Psoas muscle (tissue), 8 donors: ENCODE results near the gene ITGB1BP2. TPM values are rescaled to one million over a fixed set of nuclear protein-coding genes. Genes with fewer than 3 reads are reported as not detected.
"Not testable (repeated sequence)": the region's sequence is repeated elsewhere in the genome, so short reads cannot be mapped to it uniquely, and the experiment has no call there.

ENCODE experiments used
- ATAC-seq, 4 donors: fragments of 200-7000 bp; cut with Tn5 transposase; one replicate each; pipeline ENCODE4 v1.9.1; 2020; ENCODE audit warnings: moderate library complexity in 3 of 4, mild to moderate bottlenecking in 2 of 4
- DNase-seq, 2 donors: peaks; one replicate each; pipeline ENCODE4 v3.0.0-alpha.2; 2020
- H3K27ac ChIP-seq: fragments of 200-600 bp; one replicate; pipeline ENCODE4 v1.8.0; 2022
- H3K27me3 ChIP-seq, 3 donors: fragments of 200-600 bp in 1 of 3; one replicate each; pipeline versions ENCODE4 v1.6.1 to v1.8.0; 2013 to 2022; ENCODE audit warnings: low read length in 2 of 3, mild to moderate bottlenecking in 2 of 3, moderate library complexity in 1 of 3; ENCODE audit not compliant: insufficient read depth in 3 of 3
- H3K36me3 ChIP-seq, 2 donors: fragments of 200-600 bp in 1 of 2; one replicate each; pipeline versions ENCODE4 v1.6.1 to v1.8.0; 2013 to 2022; ENCODE audit warnings: low read depth in 1 of 2, mild to moderate bottlenecking in 1 of 2, moderate library complexity in 1 of 2; ENCODE audit not compliant: insufficient read depth in 1 of 2
- H3K4me1 ChIP-seq: fragments of 200-600 bp; one replicate; pipeline ENCODE4 v1.8.0; 2022
- H3K4me3 ChIP-seq: fragments of 200-600 bp; one replicate; pipeline ENCODE4 v1.8.0; 2022; ENCODE audit warnings: mild to moderate bottlenecking
- H3K9me3 ChIP-seq: fragments of 200-600 bp; one replicate; pipeline ENCODE4 v1.8.0; 2022
- CTCF ChIP-seq: fragments of 200-600 bp; IDR thresholded peaks from one replicate; pipeline ENCODE4 v1.8.0; 2022; ENCODE audit warnings: antibody characterized with exemption
- whole genome bisulfite sequencing, 3 donors: extraction: QIAGEN DNeasy Blood & Tissue Kit; methylation state at CpG; one replicate each; pipeline versions ENCODE4 v1.1.6 to v1.1.7; 2013; 5-methylcytosine and 5-hydroxymethylcytosine counted together
- intact Hi-C, 2 donors: fragments of 100-400 bp; cut with DNase I; formaldehyde crosslinking; loops; one replicate each; pipeline versions ENCODE4 v1.11.0 to v1.14.2; 2022
- polyA plus RNA-seq, 3 donors: library from polyadenylated mRNA; stranded (reverse); fragments of 200-250 nt; gene quantifications; one replicate each; pipeline ENCODE4 v1.2.3, GENCODE V29; 2013
- total RNA-seq, 4 donors: library from RNA; stranded (reverse); fragmentation: NEBNext Ultra II Directional in 2 of 4; extraction: Animal tissue kit (Norgen Biotek cat#: 25700) in 2 of 4; gene quantifications; one replicate each; pipeline versions ENCODE4 v1.2.1 to v1.2.4, GENCODE V29; 2021 to 2023
- donor health status: healthy with polysubstance abuse.
- donor health status: DM: no; HTN: no; CAD: no; lungs with moderate emphysema.
- donor health status: Bipolar disorder and iron deficiency.
- donor health status: healthy.
- donor health status: DM: yes; HTN: yes; CAD: no.
- donor health status: DM: no; HTN: no; CAD: no.
- donor health status: DM: no; HTN: no; CAD: no.
- donor health status: DM: yes; HTN: yes; CAD: no.

ITGB1BP2 gene
- total and polyA plus RNA-seq, 7 donors = 4.4 to 35.2 (median 15.7) TPM

- Histone ChIP-seq H3K36me3 (peaks cover 0 to 40% of the 10 kb centered on the region in 2 donors), H3K4me3 (peak overlapping the region; percentile 58), H3K9me3 (no peaks in the 10 kb centered on the region), H3K4me1 (peaks cover 4% of the 10 kb centered on the region), H3K27ac (peak overlapping the region; percentile 80), H3K27me3 (peaks cover 0 to 5% (median 0%) of the 10 kb centered on the region in 3 donors)
- ATAC-seq (peak in 1 of 4 donors; percentile 18), DNase-seq (no peak)
- TF ChIP-seq CTCF = no peak
- intact Hi-C loops = loop anchor here in 1 of 2 donors (10.0 kb wide), 1 partner anchor 62 kb away; the partner anchor contains the start of gene TAF1
- WGBS, 3 donors = 52 to 60% (median 57%) methylated on average over 5 of the region's 5 CpGs
These were observed 1.1 kb downstream of the ITGB1BP2 start for GRCh38 chrX:71302461-71303213.

GRCh38 chrX:71304561-71304960, 3.0 kb downstream of the ITGB1BP2 start:
- peaks cover 4% of the 10 kb centered on the region for H3K4me1 ChIP-seq
- no peaks in the 10 kb centered on the region for H3K27me3 ChIP-seq
- WGBS, 3 donors = 62 to 94% (median 92%) methylated on average over 2 of the region's 2 CpGs
- no peak overlapping the region for H3K4me3 ChIP-seq
- intact Hi-C loops = loop anchor here in 1 of 2 donors (10.0 kb wide), 1 partner anchor 60 kb away; the partner anchor contains the start of gene TAF1
- TF ChIP-seq CTCF = no peak
- H3K27ac ChIP-seq = no peak overlapping the region
- peaks cover 0 to 21% of the 10 kb centered on the region in 2 donors for H3K36me3 ChIP-seq
- no peaks in the 10 kb centered on the region for H3K9me3 ChIP-seq
- DNase-seq = no peak
- ATAC-seq = no peak

GRCh38 chrX:71315917-71316316, 14.4 kb downstream of the ITGB1BP2 start:
- intact Hi-C loops = no loop called here
- no peak overlapping the region for H3K27ac ChIP-seq
- TF ChIP-seq CTCF = no peak
- ATAC-seq (peak; percentile 37 to 68 (median 45)), DNase-seq (no peak)
- WGBS, 3 donors = 88 to 89% (median 89%) methylated on average over 7 of the region's 7 CpGs
- H3K27me3 ChIP-seq = no peaks in the 10 kb centered on the region
- no peak overlapping the region for H3K4me3 ChIP-seq
- no peaks in the 10 kb centered on the region for H3K4me1 ChIP-seq
- no peaks in the 10 kb centered on the region for H3K36me3 ChIP-seq
- H3K9me3 ChIP-seq = no peaks in the 10 kb centered on the region

GRCh38 chrX:71316959-71317358, 15.4 kb downstream of the ITGB1BP2 start:
- H3K27me3 ChIP-seq, H3K4me1 ChIP-seq, H3K4me3 ChIP-seq, H3K9me3 ChIP-seq, intact Hi-C loops, H3K27ac ChIP-seq, DNase-seq, H3K36me3 ChIP-seq: not testable (repeated sequence)
- peak in 1 of 4 donors; percentile 37 for ATAC-seq
- no CpG with 5 or more reads among the region's 1 CpG for WGBS, 3 donors

- DNase-seq (no peak), ATAC-seq (no peak)
- intact Hi-C loops = no loop called here
- 72 to 93% (median 78%) methylated on average over 1 of the region's 1 CpG for WGBS, 3 donors
- no peaks in the 10 kb centered on the region for H3K36me3 ChIP-seq
- no peak overlapping the region for H3K4me3 ChIP-seq
- TF ChIP-seq CTCF = no peak
- no peaks in the 10 kb centered on the region for H3K4me1 ChIP-seq
- no peaks in the 10 kb centered on the region for H3K27me3 ChIP-seq
- no peak overlapping the region for H3K27ac ChIP-seq
- no peaks in the 10 kb centered on the region for H3K9me3 ChIP-seq
These were observed 18.6 kb downstream of the ITGB1BP2 start for GRCh38 chrX:71320126-71320525.
